T-cell (primary cell): ENCODE results near the gene ANKRD44. TPM values are rescaled to one million over a fixed set of nuclear protein-coding genes. Genes with fewer than 3 reads are reported as not detected.

Experiments
- ATAC-seq, 4 experiments: fragments of 200-7000 bp in 3 of 4; fragments of 150-1000 bp in 1 of 4; cut with Tn5 transposase; replicated peaks in 1 of 4; 1 replicate in 3 of 4; 2 replicates in 1 of 4; pipeline ENCODE4 v1.10.0; 2021; ENCODE audit warnings: moderate library complexity in 3 of 4, mild to moderate bottlenecking in 2 of 4, moderate number of reproducible peaks in 1 of 4
- CTCF ChIA-PET, 2 donors: fragments of 300-600 bp; sonication (Branson Sonifier 250); formaldehyde crosslinking; loops; one replicate each; lab custom pipeline; 2022; ENCODE audit warnings: antibody characterized with exemption in 2 of 2; lab: Charles Lee
- POLR2A ChIA-PET, 2 donors: fragments of 300-600 bp; sonication (Branson Sonifier 250); formaldehyde crosslinking; loops; one replicate each; lab custom pipeline; 2022; ENCODE audit warnings: antibody characterized with exemption in 2 of 2; lab: Charles Lee
- DNase-seq, 35 experiments: peaks; one replicate each; pipeline versions ENCODE4 v3.0.0 to v3.0.0-alpha.2; 2013 to 2023
- H3K27ac ChIP-seq: one replicate; pipeline ENCODE4 v1.5.1; 2013; ENCODE audit warnings: low read length
- H3K27me3 ChIP-seq, 2 experiments: replicated peaks in 1 of 2; 1 replicate in 1 of 2; 2 replicates in 1 of 2; pipeline versions ENCODE4 v1.6.1 to v1.7.0; 2013; ENCODE audit warnings: low read length in 1 of 2, mixed read lengths in 1 of 2; ENCODE audit not compliant: control insufficient read depth in 2 of 2, insufficient read depth in 2 of 2; ENCODE audit errors: extremely low read depth in 1 of 2
- H3K36me3 ChIP-seq, 2 donors: 1 replicate in 1 of 2; 2 replicates in 1 of 2; pipeline versions ENCODE4 v1.6.1 to v1.7.0; 2013; ENCODE audit warnings: low read length in 1 of 2; ENCODE audit not compliant: control insufficient read depth in 2 of 2, insufficient read depth in 1 of 2; ENCODE audit errors: extremely low read depth in 1 of 2
- H3K4me1 ChIP-seq, 2 experiments: 1 replicate in 1 of 2; 2 replicates in 1 of 2; pipeline versions ENCODE4 v1.6.1 to v1.7.0; 2013; ENCODE audit warnings: low read length in 2 of 2, mixed read lengths in 1 of 2; ENCODE audit not compliant: insufficient read depth in 2 of 2, control insufficient read depth in 1 of 2; ENCODE audit errors: extremely low read depth in 1 of 2
- H3K4me3 ChIP-seq, 2 donors: 1 replicate in 1 of 2; 2 replicates in 1 of 2; pipeline versions ENCODE4 v1.5.1 to v1.7.0; 2013; ENCODE audit warnings: mild to moderate bottlenecking in 2 of 2, low read length in 1 of 2, moderate library complexity in 1 of 2; ENCODE audit not compliant: control insufficient read depth in 1 of 2; ENCODE audit errors: extremely low read depth in 1 of 2
- H3K9me3 ChIP-seq: 2 replicates; pipeline ENCODE4 v1.7.0; 2013
- H3K27ac Mint-ChIP-seq, 2 donors: one replicate each; pipeline ENCODE4 v1.8.0; 2020 to 2021; ENCODE audit warnings: mild to moderate bottlenecking in 2 of 2, mixed read lengths in 2 of 2
- H3K27me3 Mint-ChIP-seq, 2 donors: one replicate each; pipeline ENCODE4 v1.8.0; 2021 to 2022; ENCODE audit warnings: mixed read lengths in 2 of 2
- H3K36me3 Mint-ChIP-seq: one replicate; pipeline ENCODE4 v1.8.0; 2021; ENCODE audit warnings: mixed read lengths
- H3K4me1 Mint-ChIP-seq, 3 donors: one replicate each; pipeline ENCODE4 v1.8.0; 2020 to 2022; ENCODE audit warnings: mixed read lengths in 3 of 3, mild to moderate bottlenecking in 1 of 3
- H3K4me3 Mint-ChIP-seq, 3 donors: one replicate each; pipeline ENCODE4 v1.8.0; 2020 to 2022; ENCODE audit warnings: mild to moderate bottlenecking in 3 of 3, mixed read lengths in 3 of 3, moderate library complexity in 3 of 3
- H3K9me3 Mint-ChIP-seq, 3 donors: one replicate each; pipeline ENCODE4 v1.8.0; 2020 to 2022; ENCODE audit warnings: mixed read lengths in 3 of 3
- WGBS: methylation state at CpG from one replicate; pipeline ENCODE4 v1.1.5; 2013; ENCODE audit warnings: missing lambda C conversion rate; ENCODE audit not compliant: insufficient coverage; 5-methylcytosine and 5-hydroxymethylcytosine counted together
- total RNA-seq, 35 experiments: library from RNA in 6 of 35; stranded (reverse) in 6 of 35; fragments of 120-200 nt in 1 of 35; gene quantifications; one replicate each; pipeline versions ENCODE4 v1.2.1 to v1.2.4 and lab custom pipeline; 2013 to 2026

The ANKRD44 gene
- total RNA-seq, 5 donors from 2014 or later (not counting 1 experiment from before 2014, with no cell fraction given) = 225 to 333 (median 238) TPM

DNA sequence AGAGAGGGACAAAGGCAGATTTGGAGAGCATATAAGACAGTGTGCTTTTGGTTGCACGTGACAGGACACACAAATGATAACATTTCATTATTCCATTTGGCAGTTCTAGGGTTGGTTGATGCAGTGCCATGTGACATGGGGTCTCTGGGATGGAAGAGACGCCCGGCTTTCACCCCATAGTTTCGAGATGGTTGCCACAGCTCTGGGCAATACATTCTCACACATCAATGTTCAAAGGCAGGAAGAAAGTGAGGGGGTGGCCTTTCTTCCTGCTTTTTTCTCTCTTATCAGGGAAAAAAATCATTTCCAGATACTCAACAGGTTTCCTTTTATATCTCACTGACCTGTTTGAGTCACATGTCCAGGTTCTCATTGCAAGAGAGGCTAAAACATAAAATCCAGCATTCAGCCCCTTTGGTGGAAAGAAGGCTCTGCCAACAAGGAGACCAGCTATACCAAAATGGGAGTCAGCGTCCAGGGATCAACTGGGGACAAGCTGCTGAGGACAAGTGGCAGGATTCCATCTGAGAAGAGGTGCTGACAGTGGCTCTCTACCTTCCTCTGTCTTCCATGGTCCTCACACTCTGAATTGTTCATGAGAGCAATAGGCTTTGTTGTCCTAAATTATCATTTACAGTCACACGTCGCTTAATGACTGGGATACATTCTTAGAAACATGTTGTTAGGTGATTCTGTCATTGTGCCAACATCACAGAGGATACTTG, 29.1 kb upstream of the ANKRD44 start:
- ChIA-PET CTCF (no interaction called here), POLR2A (no interaction called here)
- Mint-ChIP-seq H3K9me3 (no peaks in the 10 kb centered on the region), H3K4me1 (peaks cover 16 to 21% (median 19%) of the 10 kb centered on the region in 3 donors), H3K27ac (peak overlapping the region in 1 of 2 donors; percentile 12), H3K36me3 (no peaks in the 10 kb centered on the region), H3K27me3 (no peaks in the 10 kb centered on the region), H3K4me3 (peak overlapping the region in 1 of 3 donors; percentile 24)
- no peak for DNase-seq
- no peak overlapping the region for H3K4me3 ChIP-seq
- no peak for ATAC-seq
- no peak overlapping the region for H3K27ac ChIP-seq
- no peaks in the 10 kb centered on the region for H3K36me3 ChIP-seq
- H3K27me3 ChIP-seq = no peaks in the 10 kb centered on the region
- peaks cover 9 to 11% of the 10 kb centered on the region in 2 experiments for H3K4me1 ChIP-seq
- no peaks in the 10 kb centered on the region for H3K9me3 ChIP-seq
- whole genome bisulfite sequencing = 100% methylated on average over 1 of the region's 7 CpGs

DNA sequence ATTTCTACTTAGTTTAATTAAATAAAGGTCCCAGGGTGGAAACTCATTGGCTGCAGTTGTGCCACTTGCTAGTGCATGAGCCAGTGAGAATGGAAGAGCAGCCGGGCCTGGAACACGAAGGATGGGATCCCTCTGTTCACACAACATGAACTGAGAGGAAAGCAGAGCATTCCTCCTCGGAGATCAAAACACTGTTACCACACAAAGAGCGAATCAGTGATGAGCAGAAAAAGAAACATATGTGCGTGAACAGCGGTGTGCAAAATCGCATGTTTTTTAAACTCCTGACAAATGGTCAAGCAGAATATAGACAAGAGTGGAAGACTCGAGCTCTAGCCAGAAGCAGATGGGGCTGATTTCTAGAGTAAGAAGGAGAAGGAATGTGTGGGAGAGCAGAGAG, 28.4 kb upstream of the ANKRD44 start:
- H3K36me3 Mint-ChIP-seq = no peaks in the 10 kb centered on the region

DNA sequence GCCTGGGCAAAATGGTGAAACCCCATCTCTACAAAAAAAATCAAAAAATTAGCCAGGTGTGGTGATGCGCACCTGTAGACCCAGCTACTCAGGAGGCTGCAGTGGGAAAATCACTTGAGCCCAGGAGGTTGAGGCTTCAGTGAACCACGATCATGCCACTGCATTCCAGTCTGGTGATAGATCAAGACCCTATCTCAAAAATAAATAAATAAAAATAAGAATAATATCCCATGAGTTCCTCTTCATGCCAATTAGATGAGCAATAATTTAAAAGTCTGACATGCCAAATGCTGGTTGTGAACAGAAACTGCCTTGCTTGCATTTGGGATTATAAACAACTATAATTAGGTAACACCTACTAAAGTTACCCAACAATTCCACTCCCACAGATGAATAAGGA, 22.1 kb upstream of the ANKRD44 start:
- POLR2A ChIA-PET = no interaction called here

More for the DNA sequence above, 28.4 kb upstream of the ANKRD44 start:
- CTCF ChIA-PET = no interaction called here
- DNase-seq (no peak), ATAC-seq (no peak)
- no peaks in the 10 kb centered on the region for H3K9me3 Mint-ChIP-seq
- peaks cover 19 to 25% (median 22%) of the 10 kb centered on the region in 3 donors for H3K4me1 Mint-ChIP-seq
- 86% methylated on average over 6 of the region's 8 CpGs for WGBS
- peaks cover 9 to 11% of the 10 kb centered on the region in 2 experiments for H3K4me1 ChIP-seq
- H3K9me3 ChIP-seq = no peaks in the 10 kb centered on the region
- H3K36me3 ChIP-seq = no peaks in the 10 kb centered on the region
- no peak overlapping the region for H3K4me3 ChIP-seq
- H3K27me3 ChIP-seq = no peaks in the 10 kb centered on the region
- peak overlapping the region in 1 of 3 donors; percentile 24 for H3K4me3 Mint-ChIP-seq
- peak overlapping the region in 1 of 2 donors; percentile 12 for H3K27ac Mint-ChIP-seq
- POLR2A ChIA-PET = no interaction called here
- no peak overlapping the region for H3K27ac ChIP-seq
- no peaks in the 10 kb centered on the region for H3K27me3 Mint-ChIP-seq

DNA sequence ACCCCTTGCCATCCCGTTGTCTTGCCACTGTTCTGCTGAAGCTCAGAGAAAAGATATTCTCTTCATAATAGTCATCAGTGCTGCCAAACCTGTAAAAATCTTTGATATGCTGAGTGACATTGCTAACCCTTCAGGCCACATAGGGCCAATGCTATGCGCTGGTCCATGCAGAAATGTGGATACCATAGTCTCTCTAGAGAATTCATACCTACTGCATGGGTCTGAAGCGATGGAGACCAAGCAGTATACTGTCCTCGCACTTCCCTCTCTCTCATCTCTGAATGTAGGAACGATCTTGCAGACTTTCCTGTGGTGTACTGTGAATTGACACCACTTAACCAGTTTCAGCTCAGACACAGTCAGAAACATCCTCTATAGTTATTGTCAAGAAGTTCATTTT, 17.9 kb upstream of the ANKRD44 start:
- ATAC-seq (peak; percentile 63 to 75 (median 66)), DNase-seq (peak in 1 of 35 experiments; percentile 6)
- no peaks in the 10 kb centered on the region for H3K27me3 Mint-ChIP-seq
- H3K4me3 ChIP-seq = no peak overlapping the region
- CTCF ChIA-PET = interaction anchor here (0.6 to 2.4 kb wide), 8 partner anchors 11 to 215 kb away, joined by 3 to 7 read pairs (median 3); no protein-coding TSS in a partner anchor
- peaks cover 0 to 7% (median 0%) of the 10 kb centered on the region in 3 donors for H3K9me3 Mint-ChIP-seq
- 77% methylated on average over 2 of the region's 5 CpGs for WGBS
- H3K9me3 ChIP-seq = no peaks in the 10 kb centered on the region
- H3K4me1 Mint-ChIP-seq = peaks cover 47 to 52% (median 51%) of the 10 kb centered on the region in 3 donors
- H3K36me3 ChIP-seq = no peaks in the 10 kb centered on the region
- peaks cover 23 to 46% of the 10 kb centered on the region in 2 experiments for H3K4me1 ChIP-seq
- peak overlapping the region; percentile 1 to 64 (median 22) for H3K4me3 Mint-ChIP-seq
- H3K27ac ChIP-seq = peak overlapping the region; percentile 59
- H3K27ac Mint-ChIP-seq = peak overlapping the region; percentile 98
- H3K36me3 Mint-ChIP-seq = no peaks in the 10 kb centered on the region
- H3K27me3 ChIP-seq = no peaks in the 10 kb centered on the region
- POLR2A ChIA-PET = interaction anchor here (0.6 to 1.0 kb wide), 4 partner anchors 8 to 154 kb away, joined by 3 to 4 read pairs (median 3); no protein-coding TSS in a partner anchor

More for the DNA sequence above, 22.1 kb upstream of the ANKRD44 start:
- Mint-ChIP-seq H3K27me3 (no peaks in the 10 kb centered on the region), H3K4me1 (peaks cover 18 to 23% (median 21%) of the 10 kb centered on the region in 3 donors), H3K27ac (no peak overlapping the region), H3K4me3 (no peak overlapping the region), H3K36me3 (no peaks in the 10 kb centered on the region), H3K9me3 (peaks cover 0 to 7% (median 0%) of the 10 kb centered on the region in 3 donors)
- Histone ChIP-seq H3K27me3 (no peaks in the 10 kb centered on the region), H3K27ac (no peak overlapping the region), H3K4me1 (peaks cover 12 to 15% of the 10 kb centered on the region in 2 experiments), H3K4me3 (no peak overlapping the region), H3K36me3 (no peaks in the 10 kb centered on the region), H3K9me3 (no peaks in the 10 kb centered on the region)
- no CpG with 5 or more reads among the region's 2 CpGs for WGBS
- CTCF ChIA-PET = interaction anchor here in 1 of 2 donors (0.7 kb wide), 1 partner anchor 216 kb away, joined by 4 read pairs; no protein-coding TSS in a partner anchor
- DNase-seq (no peak), ATAC-seq (no peak)

DNA sequence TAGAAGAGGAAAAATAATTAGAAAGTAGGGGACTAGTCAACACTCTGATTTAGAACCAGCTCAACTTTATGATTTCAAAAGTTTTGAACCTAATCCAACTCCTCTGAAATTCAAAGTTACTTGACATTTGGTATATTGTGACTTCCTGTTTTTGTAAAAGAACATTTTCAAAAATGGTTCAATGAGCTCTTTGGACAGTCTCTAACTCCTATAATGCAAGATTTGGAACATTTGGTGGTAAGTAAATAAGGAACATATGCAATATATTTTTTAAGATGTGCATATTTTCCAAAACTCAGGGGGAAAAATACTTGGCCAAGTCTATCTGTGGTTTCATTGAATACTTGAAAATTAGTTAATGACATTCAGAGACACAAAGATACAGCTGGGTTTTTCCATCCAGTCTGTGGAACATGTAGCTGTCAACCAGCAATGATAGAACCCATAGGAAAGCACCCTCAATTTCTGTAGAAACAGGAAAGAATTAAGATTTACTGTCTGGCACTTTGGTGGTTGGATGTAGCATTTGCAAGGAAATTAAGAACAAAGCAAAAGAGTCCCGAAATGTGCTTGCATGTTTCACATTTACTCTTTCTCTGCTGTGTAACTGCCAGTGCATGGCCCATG, 17.0 kb upstream of the ANKRD44 start:
- H3K9me3 Mint-ChIP-seq = peaks cover 0 to 7% (median 0%) of the 10 kb centered on the region in 3 donors
- peak overlapping the region; percentile 59 for H3K27ac ChIP-seq

DNA sequence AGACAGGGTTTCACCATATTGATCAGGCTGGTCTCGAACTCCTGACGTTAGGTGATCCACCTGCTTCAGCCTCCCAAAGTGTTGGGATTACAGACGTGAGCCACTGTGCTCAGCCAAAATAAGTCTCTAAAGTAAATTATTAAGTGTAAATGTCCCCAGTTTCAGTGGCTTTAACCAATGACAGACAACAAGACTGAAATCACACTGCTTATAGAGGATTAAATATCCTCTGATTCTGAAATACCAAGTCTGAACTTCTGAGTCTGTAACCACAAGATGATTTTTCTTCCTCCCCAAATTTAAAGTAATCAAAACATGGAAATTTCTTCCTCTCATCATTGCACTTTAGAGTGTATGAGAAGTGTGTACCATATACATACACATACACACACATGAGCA, 16.5 kb upstream of the ANKRD44 start:
- WGBS = no CpG with 5 or more reads among the region's 3 CpGs
- Histone ChIP-seq H3K4me3 (no peak overlapping the region), H3K27ac (peak overlapping the region; percentile 59)

More for the DNA sequence above, 17.0 kb upstream of the ANKRD44 start:
- no peaks in the 10 kb centered on the region for H3K27me3 ChIP-seq
- ChIA-PET CTCF (interaction anchor here (1.0 to 2.4 kb wide), 5 partner anchors 9 to 214 kb away, joined by 3 to 7 read pairs (median 4); no protein-coding TSS in a partner anchor), POLR2A (interaction anchor here in 1 of 2 donors (0.5 to 0.8 kb wide), 3 partner anchors 11 to 359 kb away, joined by 3 to 7 read pairs (median 3); no protein-coding TSS in a partner anchor)
- Mint-ChIP-seq H3K27me3 (no peaks in the 10 kb centered on the region), H3K27ac (peak overlapping the region; percentile 98), H3K4me3 (peak overlapping the region; percentile 64 to 69 (median 64)), H3K36me3 (no peaks in the 10 kb centered on the region), H3K4me1 (peaks cover 56 to 61% (median 60%) of the 10 kb centered on the region in 3 donors)
- no peak overlapping the region for H3K4me3 ChIP-seq
- ATAC-seq = peak in 1 of 4 experiments; percentile 56
- 0% methylated on average over 1 of the region's 1 CpG for WGBS
- no peaks in the 10 kb centered on the region for H3K9me3 ChIP-seq
- H3K36me3 ChIP-seq = no peaks in the 10 kb centered on the region
- DNase-seq = peak in 1 of 35 experiments; percentile 38
- peaks cover 31 to 54% of the 10 kb centered on the region in 2 experiments for H3K4me1 ChIP-seq

More for the DNA sequence above, 16.5 kb upstream of the ANKRD44 start:
- ChIA-PET CTCF (interaction anchor here (0.7 to 1.6 kb wide), 3 partner anchors 9 to 65 kb away, joined by 3 to 4 read pairs (median 3); no protein-coding TSS in a partner anchor), POLR2A (interaction anchor here in 1 of 2 donors (0.9 kb wide), 1 partner anchor 206 kb away, joined by 8 read pairs; no protein-coding TSS in a partner anchor)
- peaks cover 36 to 59% of the 10 kb centered on the region in 2 experiments for H3K4me1 ChIP-seq
- Mint-ChIP-seq H3K9me3 (peaks cover 0 to 7% (median 0%) of the 10 kb centered on the region in 3 donors), H3K27ac (peak overlapping the region; percentile 98), H3K4me3 (peak overlapping the region; percentile 64 to 69 (median 64)), H3K36me3 (no peaks in the 10 kb centered on the region), H3K27me3 (no peaks in the 10 kb centered on the region), H3K4me1 (peaks cover 61 to 64% (median 63%) of the 10 kb centered on the region in 3 donors)
- DNase-seq (no peak), ATAC-seq (no peak)
- no peaks in the 10 kb centered on the region for H3K27me3 ChIP-seq
- H3K36me3 ChIP-seq = no peaks in the 10 kb centered on the region
- H3K9me3 ChIP-seq = no peaks in the 10 kb centered on the region
